ENCODE measurements around the gene FSIP1. TPM values are rescaled to one million over a fixed set of nuclear protein-coding genes. Genes with fewer than 3 reads are reported as not detected.

The FSIP1 gene
- total RNA-seq, 2 experiments from 2014 or later: 0.22 to 0.34 TPM

- Histone ChIP-seq H3K36me3 (ENCODE audit: insufficient read depth, low read length) (no peaks in the 10 kb centered on the region), H3K9me3 (ENCODE audit: control insufficient read depth in 1 of 2, insufficient read depth in 1 of 2, low read length in 2 of 2) (no peaks in the 10 kb centered on the region), H3K4me3 (ENCODE audit: low read length) (no peak overlapping the region), H3K4me1 (ENCODE audit: insufficient read depth, low read length) (no peaks in the 10 kb centered on the region), H3K27ac (ENCODE audit: low read depth in 1 of 2, low read length in 2 of 2) (no peak overlapping the region), H3K27me3 (ENCODE audit: control insufficient read depth in 1 of 2, insufficient read depth in 2 of 2, low read length in 2 of 2) (no peaks in the 10 kb centered on the region)
- no peak for TF ChIP-seq CTCF (IDR thresholded peaks at IDR 0.05)
- CTCF ChIA-PET: interaction anchor here (1.3 kb wide), 1 partner anchor 27 kb away, joined by 3 read pairs; no protein-coding TSS in a partner anchor
- Mint-ChIP-seq H3K4me3 (no peak overlapping the region), H3K27ac (no peak overlapping the region), H3K27me3 (no peaks in the 10 kb centered on the region), H3K9me3 (no peaks in the 10 kb centered on the region), H3K4me1 (ENCODE audit: low read depth) (no peaks in the 10 kb centered on the region), H3K36me3 (ENCODE audit: low read depth) (no peaks in the 10 kb centered on the region)
- POLR2A ChIA-PET: interaction anchor here (0.6 to 1.1 kb wide), 2 partner anchors 12 to 169 kb away, joined by 3 read pairs; no protein-coding TSS in a partner anchor
- DNase-seq: no peak
- intact Hi-C loops (cut with DNase I, micrococcal nuclease): no loop called here
- ATAC-seq (ENCODE audit: poor library complexity): no peak
These were observed 62.6 kb downstream of the FSIP1 start for GRCh38 chr15:39720081-39720480.

DNA sequence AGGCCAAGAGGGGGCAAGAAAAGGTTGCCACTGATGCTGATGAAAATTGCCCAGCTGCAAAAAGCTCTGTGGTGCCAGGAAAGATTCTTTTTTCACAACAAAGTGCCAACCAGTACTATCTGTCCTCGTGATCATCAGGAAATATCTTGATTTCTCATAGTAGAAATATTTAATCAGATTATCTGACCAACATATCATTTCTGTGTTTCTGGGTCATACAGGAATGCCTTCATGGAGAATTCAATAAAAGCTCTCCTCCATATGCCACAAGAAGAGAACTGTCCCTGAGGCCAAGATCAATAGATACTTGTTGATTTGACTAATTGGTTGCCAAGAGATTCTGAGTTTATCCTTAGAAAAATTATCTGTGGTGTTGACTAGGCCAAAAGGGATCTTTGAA, 63.5 kb downstream of the FSIP1 start:
- no peak overlapping the region for H3K27ac ChIP-seq (ENCODE audit: low read depth in 1 of 2, low read length in 2 of 2)
- H3K4me3 ChIP-seq (ENCODE audit: low read length): no peak overlapping the region
- intact Hi-C loops (cut with DNase I, micrococcal nuclease): no loop called here
- no peak for TF ChIP-seq CTCF (IDR thresholded peaks at IDR 0.05)
- H3K36me3 ChIP-seq (ENCODE audit: insufficient read depth, low read length): no peaks in the 10 kb centered on the region
- H3K4me1 ChIP-seq (ENCODE audit: insufficient read depth, low read length): no peaks in the 10 kb centered on the region
- Mint-ChIP-seq H3K9me3 (no peaks in the 10 kb centered on the region), H3K36me3 (ENCODE audit: low read depth) (no peaks in the 10 kb centered on the region), H3K4me1 (ENCODE audit: low read depth) (no peaks in the 10 kb centered on the region), H3K4me3 (no peak overlapping the region), H3K27me3 (no peaks in the 10 kb centered on the region), H3K27ac (no peak overlapping the region)
- H3K9me3 ChIP-seq (ENCODE audit: control insufficient read depth in 1 of 2, insufficient read depth in 1 of 2, low read length in 2 of 2): no peaks in the 10 kb centered on the region
- POLR2A ChIA-PET: interaction anchor here (1.1 kb wide), 1 partner anchor 11 kb away, joined by 3 read pairs; no protein-coding TSS in a partner anchor
- CTCF ChIA-PET: interaction anchor here (1.3 kb wide), 1 partner anchor 26 kb away, joined by 3 read pairs; no protein-coding TSS in a partner anchor
- H3K27me3 ChIP-seq (ENCODE audit: control insufficient read depth in 1 of 2, insufficient read depth in 2 of 2, low read length in 2 of 2): no peaks in the 10 kb centered on the region
- DNase-seq (no peak), ATAC-seq (ENCODE audit: poor library complexity) (no peak)

DNA sequence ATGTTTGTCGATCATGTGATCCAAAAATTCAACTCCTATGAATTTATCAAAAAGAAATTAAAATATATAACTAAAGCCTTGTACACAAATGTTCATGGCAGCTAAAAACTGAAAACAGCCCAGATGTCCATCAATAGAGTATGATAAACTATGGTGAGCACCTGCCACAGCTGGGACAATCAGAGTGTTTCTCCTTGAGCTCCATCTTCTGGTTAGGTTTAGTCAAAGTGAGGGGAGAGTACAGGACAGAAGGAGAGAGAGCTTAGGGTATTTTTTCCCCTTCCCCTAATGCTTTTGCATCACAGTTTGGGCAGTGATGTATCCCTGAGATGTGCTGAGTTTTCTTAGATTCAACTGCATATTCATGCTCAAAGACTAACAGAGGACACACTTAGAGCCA, 65.5 kb downstream of the FSIP1 start:
- Mint-ChIP-seq H3K27ac (no peak overlapping the region), H3K4me1 (ENCODE audit: low read depth) (no peaks in the 10 kb centered on the region), H3K9me3 (no peaks in the 10 kb centered on the region), H3K27me3 (no peaks in the 10 kb centered on the region), H3K4me3 (no peak overlapping the region), H3K36me3 (ENCODE audit: low read depth) (no peaks in the 10 kb centered on the region)
- Histone ChIP-seq H3K36me3 (ENCODE audit: insufficient read depth, low read length) (no peaks in the 10 kb centered on the region), H3K4me1 (ENCODE audit: insufficient read depth, low read length) (no peaks in the 10 kb centered on the region), H3K4me3 (ENCODE audit: low read length) (no peak overlapping the region), H3K9me3 (ENCODE audit: control insufficient read depth in 1 of 2, insufficient read depth in 1 of 2, low read length in 2 of 2) (no peaks in the 10 kb centered on the region), H3K27me3 (ENCODE audit: control insufficient read depth in 1 of 2, insufficient read depth in 2 of 2, low read length in 2 of 2) (no peaks in the 10 kb centered on the region), H3K27ac (ENCODE audit: low read depth in 1 of 2, low read length in 2 of 2) (no peak overlapping the region)
- DNase-seq (no peak), ATAC-seq (ENCODE audit: poor library complexity) (no peak)
- TF ChIP-seq CTCF (IDR thresholded peaks at IDR 0.05): no peak
- ChIA-PET POLR2A (no interaction called here), CTCF (no interaction called here)
- intact Hi-C loops (cut with DNase I, micrococcal nuclease): no loop called here

All from CD4-positive, alpha-beta T cell (primary cell).